ENCODE results near the gene IWS1. TPM values are rescaled to one million over a fixed set of nuclear protein-coding genes. Genes with fewer than 3 reads are reported as not detected.
"Not testable (repeated sequence)": the region's sequence is repeated elsewhere in the genome, so short reads cannot be mapped to it uniquely, and the experiment has no call there.

The IWS1 gene
- total RNA-seq, 2 experiments from 2014 or later = 49.2 to 56.9 TPM

DNA sequence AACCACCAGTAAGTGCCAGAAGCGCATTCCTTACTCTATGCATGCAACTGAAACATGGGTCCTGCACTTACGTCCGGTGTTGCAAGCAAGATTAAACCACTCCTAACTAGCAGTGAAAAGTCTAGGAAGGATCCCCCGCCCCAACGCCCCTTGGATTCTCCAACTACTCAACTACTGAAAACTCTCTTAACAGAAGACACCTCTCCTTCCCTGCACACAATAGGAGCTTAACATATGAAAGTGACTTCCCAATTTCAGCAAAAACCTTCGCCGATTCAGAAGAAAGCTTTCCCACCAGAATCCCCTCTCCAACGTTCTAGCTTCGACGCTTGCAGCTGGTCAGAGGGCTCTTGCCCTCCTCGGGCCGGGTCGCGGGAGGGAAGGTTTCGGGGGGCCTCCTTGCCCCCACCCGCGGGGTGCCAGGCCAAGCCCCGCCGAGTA, 578 bp downstream of the IWS1 start:
- TSS peak; percentile 58 for BruUV-seq (replicated peaks)
- DNase-seq (ENCODE audit: low spot score) = peak; percentile 55
- Histone ChIP-seq H3K27ac (ENCODE audit: low read depth, low read length, poor library complexity, severe bottlenecking) (peak overlapping the region; percentile 85), H3K4me3 (ENCODE audit: low read depth, low read length, poor library complexity, severe bottlenecking) (peak overlapping the region; percentile 82), H3K9me3 (ENCODE audit: low read length) (0 out of 2 replicates have a peak, but pooled peaks cover 5% of the 10 kb centered on the region), H3K9me2 (ENCODE audit: insufficient read depth, low read length) (no peaks in the 10 kb centered on the region), H3K36me3 (ENCODE audit: insufficient read depth, low read length) (peaks cover 36% of the 10 kb centered on the region), H3K4me2 (ENCODE audit: low read length) (peak overlapping the region; percentile 75), H3K4me1 (ENCODE audit: insufficient read depth, low read length, poor library complexity, severe bottlenecking) (peaks cover 26% of the 10 kb centered on the region), H4K20me1 (ENCODE audit: insufficient read depth, low read length) (peaks cover 21% of the 10 kb centered on the region; the same call in 1 of the 2 replicates), H3K79me2 (ENCODE audit: insufficient read depth, low read depth, low read length) (peaks cover 53% of the 10 kb centered on the region), H2AFZ (ENCODE audit: low read length) (peak overlapping the region; percentile 90)
- intact Hi-C loops (cut with micrococcal nuclease; ENCODE audit: unreplicated experiment) = loop anchor here (1.0 to 5.0 kb wide), 3 partner anchors 138 to 503 kb away; partner anchors contain the start of genes MAP3K2 and SAP130
- ChIA-PET POLR2A (interaction anchor here (0.7 to 1.7 kb wide), 5 partner anchors 10 to 391 kb away, joined by 3 to 5 read pairs (median 3); no protein-coding TSS in a partner anchor), CTCF (ENCODE audit: unreplicated experiment) (no interaction called here)
- no peak for TF ChIP-seq EZH2phosphoT487 (IDR thresholded peaks at IDR 0.05; ENCODE audit: borderline replicate concordance, low read depth, low read length)
- TF ChIP-seq, protein P1, sequence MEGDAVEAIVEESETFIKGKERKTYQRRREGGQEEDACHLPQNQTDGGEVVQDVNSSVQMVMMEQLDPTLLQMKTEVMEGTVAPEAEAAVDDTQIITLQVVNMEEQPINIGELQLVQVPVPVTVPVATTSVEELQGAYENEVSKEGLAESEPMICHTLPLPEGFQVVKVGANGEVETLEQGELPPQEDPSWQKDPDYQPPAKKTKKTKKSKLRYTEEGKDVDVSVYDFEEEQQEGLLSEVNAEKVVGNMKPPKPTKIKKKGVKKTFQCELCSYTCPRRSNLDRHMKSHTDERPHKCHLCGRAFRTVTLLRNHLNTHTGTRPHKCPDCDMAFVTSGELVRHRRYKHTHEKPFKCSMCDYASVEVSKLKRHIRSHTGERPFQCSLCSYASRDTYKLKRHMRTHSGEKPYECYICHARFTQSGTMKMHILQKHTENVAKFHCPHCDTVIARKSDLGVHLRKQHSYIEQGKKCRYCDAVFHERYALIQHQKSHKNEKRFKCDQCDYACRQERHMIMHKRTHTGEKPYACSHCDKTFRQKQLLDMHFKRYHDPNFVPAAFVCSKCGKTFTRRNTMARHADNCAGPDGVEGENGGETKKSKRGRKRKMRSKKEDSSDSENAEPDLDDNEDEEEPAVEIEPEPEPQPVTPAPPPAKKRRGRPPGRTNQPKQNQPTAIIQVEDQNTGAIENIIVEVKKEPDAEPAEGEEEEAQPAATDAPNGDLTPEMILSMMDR (conservative IDR thresholded peaks at IDR 0.05; ENCODE audit: low read length) = no peak

GRCh38 chr2:127524198-127524834, 2.0 kb downstream of the IWS1 start:
- H2AFZ ChIP-seq (ENCODE audit: low read length); H3K9me3 ChIP-seq (ENCODE audit: low read length); intact Hi-C loops (cut with micrococcal nuclease; ENCODE audit: unreplicated experiment); H3K9me2 ChIP-seq (ENCODE audit: insufficient read depth, low read length); H3K4me3 ChIP-seq (ENCODE audit: low read depth, low read length, poor library complexity, severe bottlenecking); BruUV-seq (replicated peaks); DNase-seq (ENCODE audit: low spot score); CTCF ChIA-PET (ENCODE audit: unreplicated experiment); H3K27ac ChIP-seq (ENCODE audit: low read depth, low read length, poor library complexity, severe bottlenecking): not testable (repeated sequence)
- Histone ChIP-seq H3K4me1 (ENCODE audit: insufficient read depth, low read length, poor library complexity, severe bottlenecking) (peaks cover 26% of the 10 kb centered on the region), H3K4me2 (ENCODE audit: low read length) (peak overlapping the region; percentile 50), H3K36me3 (ENCODE audit: insufficient read depth, low read length) (peaks cover 50% of the 10 kb centered on the region), H4K20me1 (ENCODE audit: insufficient read depth, low read length) (peaks cover 21% of the 10 kb centered on the region; the same call in 1 of the 2 replicates), H3K79me2 (ENCODE audit: insufficient read depth, low read depth, low read length) (peaks cover 64% of the 10 kb centered on the region)
- POLR2A ChIA-PET = interaction anchor here (0.6 to 0.7 kb wide), 2 partner anchors 31 to 672 kb away, joined by 3 to 6 read pairs; no protein-coding TSS in a partner anchor

DNA sequence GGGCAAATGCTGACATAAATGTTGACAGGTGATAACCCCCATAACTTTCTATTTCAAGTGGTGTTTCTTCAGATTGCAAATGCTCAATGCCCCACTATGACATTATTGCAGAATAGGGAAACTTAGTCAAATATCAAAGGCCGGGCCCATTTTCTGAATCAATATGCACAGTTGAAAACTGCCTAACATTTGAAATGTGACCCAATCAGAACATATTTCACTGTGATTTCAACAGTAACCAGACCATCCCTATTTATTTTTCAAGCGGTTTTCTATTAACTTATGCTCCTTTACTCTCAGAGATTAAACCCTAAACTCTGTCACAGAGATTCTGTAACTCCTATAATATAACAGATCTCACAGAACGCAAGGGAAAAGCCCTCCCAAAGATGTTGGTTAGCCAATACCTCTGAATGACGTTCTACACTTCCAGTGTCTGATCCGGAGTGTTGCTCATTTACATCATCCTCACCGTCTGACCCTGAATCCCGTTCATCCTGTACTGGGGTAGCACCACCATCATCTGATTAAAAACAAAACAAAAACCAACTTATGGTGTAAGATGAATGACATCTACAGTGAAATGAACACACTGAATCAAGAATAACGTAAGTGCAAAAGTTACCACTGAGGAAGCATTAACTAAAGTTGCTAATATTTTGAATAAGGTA, 2.9 kb downstream of the IWS1 start:
- peaks cover 26% of the 10 kb centered on the region for H3K4me1 ChIP-seq (ENCODE audit: insufficient read depth, low read length, poor library complexity, severe bottlenecking)
- H2AFZ ChIP-seq (ENCODE audit: low read length) = no peak overlapping the region
- TSS peak; percentile 25 for BruUV-seq (replicated peaks)
- peaks cover 21% of the 10 kb centered on the region; the same call in 1 of the 2 replicates for H4K20me1 ChIP-seq (ENCODE audit: insufficient read depth, low read length)
- H3K27ac ChIP-seq (ENCODE audit: low read depth, low read length, poor library complexity, severe bottlenecking) = no peak overlapping the region
- H3K9me3 ChIP-seq (ENCODE audit: low read length) = no peaks in the 10 kb centered on the region
- peaks cover 73% of the 10 kb centered on the region for H3K79me2 ChIP-seq (ENCODE audit: insufficient read depth, low read depth, low read length)
- no peak overlapping the region for H3K4me3 ChIP-seq (ENCODE audit: low read depth, low read length, poor library complexity, severe bottlenecking)
- peak overlapping the region; percentile 50; the same call in 1 of the 2 replicates for H3K4me2 ChIP-seq (ENCODE audit: low read length)
- TF ChIP-seq, protein P1 (conservative IDR thresholded peaks at IDR 0.05; ENCODE audit: low read length) = no peak
- TF ChIP-seq EZH2phosphoT487 (IDR thresholded peaks at IDR 0.05; ENCODE audit: borderline replicate concordance, low read depth, low read length) = no peak
- H3K9me2 ChIP-seq (ENCODE audit: insufficient read depth, low read length) = no peaks in the 10 kb centered on the region
- ChIA-PET POLR2A (interaction anchor here (0.5 to 0.7 kb wide), 2 partner anchors 48 to 673 kb away, joined by 3 read pairs; no protein-coding TSS in a partner anchor), CTCF (ENCODE audit: unreplicated experiment) (no interaction called here)
- intact Hi-C loops (cut with micrococcal nuclease; ENCODE audit: unreplicated experiment) = no loop called here
- no peak for DNase-seq (ENCODE audit: low spot score)
- peaks cover 59% of the 10 kb centered on the region for H3K36me3 ChIP-seq (ENCODE audit: insufficient read depth, low read length)

All from OCI-LY7 (cell line).